ENCODE data around the gene CITED4. TPM values are rescaled to one million over a fixed set of nuclear protein-coding genes. Genes with fewer than 3 reads are reported as not detected.

Gene CITED4
- total and polyA plus RNA-seq, 10 of the 15 experiments (the other 5 are each of a cell fraction or from before 2014, with no cell fraction given): 0.13 to 0.64 (median 0.26) TPM; not detected in 6

DNA sequence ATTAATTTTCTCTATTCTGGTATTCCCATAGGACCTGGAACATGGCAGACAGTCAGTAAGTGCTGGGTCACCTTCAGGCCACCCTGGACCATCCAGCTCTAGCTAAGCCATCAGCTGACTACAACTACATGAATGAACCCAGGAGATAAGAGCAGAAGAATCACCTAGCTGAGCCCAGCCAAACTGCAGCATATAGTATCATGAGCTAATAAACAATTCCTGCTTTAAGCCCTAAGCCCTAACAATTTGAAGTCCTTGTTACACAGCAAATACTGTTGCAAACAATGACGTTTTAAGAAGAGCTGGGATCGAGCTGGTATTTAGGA lies 14.2 kb upstream of the CITED4 start:
- ChIA-PET RAD21 (ENCODE audit: unreplicated experiment) (interaction anchor here (1.2 kb wide), 1 partner anchor 76 kb away, joined by 3 read pairs; no protein-coding TSS in a partner anchor), CTCF (interaction anchor here (1.4 to 2.7 kb wide), 4 partner anchors 27 to 344 kb away, joined by 3 to 18 read pairs (median 4); no protein-coding TSS in a partner anchor), SMC1A (ENCODE audit: uncharacterized antibody, unreplicated experiment) (interaction anchor here (0.7 to 1.7 kb wide), 8 partner anchors 10 to 437 kb away, joined by 3 to 7 read pairs (median 4); partner anchors contain the start of gene CITED4), POLR2A (interaction anchor here (1.1 to 2.2 kb wide), 2 partner anchors 12 to 73 kb away, joined by 6 to 9 read pairs; no protein-coding TSS in a partner anchor)
- no TSS peak for BruUV-seq (replicated peaks)
- no peak for TF ChIP-seq BHLHE40 (IDR thresholded peaks at IDR 0.05; ENCODE audit: borderline replicate concordance in 1 of 2, low read depth in 2 of 2, low read length in 1 of 2)
- TF ChIP-seq SPI1 (IDR thresholded peaks at IDR 0.05; ENCODE audit: borderline replicate concordance, insufficient read depth, low read depth, low read length): no peak
- no peak for TF ChIP-seq RBBP5 (conservative IDR thresholded peaks at IDR 0.05)
- no peak for TF ChIP-seq FOS (IDR thresholded peaks at IDR 0.05; ENCODE audit: borderline replicate concordance, extremely low read depth, insufficient read length)
- no peak for TF ChIP-seq CBFB (IDR thresholded peaks at IDR 0.05; ENCODE audit: low read depth)
- no peak for TF ChIP-seq IKZF2 (IDR thresholded peaks at IDR 0.05)
- no peak for TF ChIP-seq PRDM15 (CRISPR knock-in tag; IDR thresholded peaks at IDR 0.05)
- TF ChIP-seq ZBTB11 (CRISPR knock-in tag; IDR thresholded peaks at IDR 0.05): no peak
- TF ChIP-seq NFYA (IDR thresholded peaks at IDR 0.05; ENCODE audit: borderline replicate concordance, low read depth, low read length): no peak
- FAIRE-seq (no peak), ATAC-seq (no peak), DNase-seq (ENCODE audit: low read depth, low spot score) (no peak)
- no peak overlapping the region for H3K27ac ChIP-seq (ENCODE audit: control insufficient read depth, insufficient read depth)
- H3K27me3 ChIP-seq (replicated peaks in 1 of 2; ENCODE audit: control insufficient read depth in 2 of 2, insufficient read depth in 2 of 2, low read length in 1 of 2): no peaks in the 10 kb centered on the region
- H3K36me3 ChIP-seq (ENCODE audit: control insufficient read depth in 2 of 2, insufficient read depth in 2 of 2, low read length in 1 of 2): no peaks in the 10 kb centered on the region
- H3K9me3 ChIP-seq (replicated peaks; ENCODE audit: control insufficient read depth, insufficient read depth, low read length): peaks cover 7% of the 10 kb centered on the region; the same call in 2 of the 3 replicates
- peaks cover 3% of the 10 kb centered on the region; the same call in 1 of the 2 replicates for H3K4me1 ChIP-seq (ENCODE audit: control insufficient read depth, insufficient read depth, low read length)
- H2AFZ ChIP-seq (ENCODE audit: control insufficient read depth, low read depth, low read length): no peak overlapping the region
- 42% methylated on average over 2 of the region's 2 CpGs for WGBS (ENCODE audit: insufficient coverage, insufficient replicate concordance, low lambda C conversion rate, missing lambda C conversion rate)
- H3K4me2 ChIP-seq (ENCODE audit: control insufficient read depth, insufficient read depth): no peak overlapping the region
- H3K79me2 ChIP-seq (ENCODE audit: control insufficient read depth, insufficient read depth, low read length): no peaks in the 10 kb centered on the region
- H4K20me1 ChIP-seq (ENCODE audit: control insufficient read depth, insufficient read depth): no peaks in the 10 kb centered on the region
- H3K4me3 ChIP-seq: no peak overlapping the region
- in situ Hi-C loops (cut with MboI): no loop called here
- intact Hi-C loops (cut with micrococcal nuclease; ENCODE audit: unreplicated experiment): no loop called here
- H3K9ac ChIP-seq (ENCODE audit: control insufficient read depth, insufficient read depth, low read length): no peak overlapping the region

Data from GM12878 (cell line).